Keratinocyte (primary cell): ENCODE results near the gene SMIM11.

Experiments used
- CTCF ChIP-seq, 3 experiments: IDR thresholded peaks in 1 of 3; conservative IDR thresholded peaks in 1 of 3; optimal IDR thresholded peaks in 1 of 3; 2 replicates in 2 of 3; 3 replicates in 1 of 3; pipeline versions ENCODE3 to v1.5.1; 2011; ENCODE audit warnings: low read length in 3 of 3, mild to moderate bottlenecking in 3 of 3, moderate library complexity in 2 of 3, control low read depth in 1 of 3, inconsistent platforms in 1 of 3; ENCODE audit not compliant: insufficient read depth in 2 of 3; ENCODE audit errors: extremely low read depth in 1 of 3
- EZH2 ChIP-seq: IDR thresholded peaks from one replicate; pipeline ENCODE4 v1.6.1; 2012; ENCODE audit warnings: inconsistent platforms, mild to moderate bottlenecking, low read length, moderate library complexity

GRCh38 chr21:34369741-34370140, 5.6 kb upstream of the SMIM11 start:
- TF ChIP-seq CTCF (optimal IDR thresholded peaks at IDR 0.05 in 1 of 3, IDR thresholded peaks at IDR 0.05 in 1 of 3, conservative IDR thresholded peaks at IDR 0.05 in 1 of 3; ENCODE audit: extremely low read depth in 1 of 3, insufficient read depth in 2 of 3, low read length in 3 of 3) (no peak), EZH2 (no peak)
